GM19099 (cell line): ENCODE measurements around the gene STK16.

Experiments
- POLR2A ChIP-seq: IDR thresholded peaks from 3 replicates; pipeline ENCODE4 v1.6.1; 2011; ENCODE audit warnings: low read depth; ENCODE audit not compliant: insufficient read length; ENCODE audit errors: extremely low read depth

Gene STK16

DNA sequence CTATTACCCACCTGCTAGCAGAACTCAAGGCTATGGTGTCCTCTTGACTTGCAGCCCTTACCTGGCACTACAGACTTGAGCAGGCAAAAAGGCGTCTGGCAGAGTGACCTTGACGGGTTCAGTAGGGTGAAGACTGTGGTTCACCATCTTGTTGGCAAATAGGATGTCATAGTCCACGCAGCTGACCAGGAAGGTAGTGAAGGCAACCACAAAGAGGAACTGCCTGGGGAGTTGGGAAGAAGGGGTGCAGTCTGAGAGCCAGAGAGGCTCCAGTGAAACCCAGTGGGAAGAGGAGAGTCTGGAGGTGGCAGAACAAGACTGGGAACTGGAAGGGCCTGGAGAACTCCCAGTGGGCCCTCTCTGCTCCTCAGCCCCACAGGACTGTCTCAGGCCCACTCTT lies 19.9 kb upstream of the STK16 start:
- TF ChIP-seq POLR2A = no peak

DNA sequence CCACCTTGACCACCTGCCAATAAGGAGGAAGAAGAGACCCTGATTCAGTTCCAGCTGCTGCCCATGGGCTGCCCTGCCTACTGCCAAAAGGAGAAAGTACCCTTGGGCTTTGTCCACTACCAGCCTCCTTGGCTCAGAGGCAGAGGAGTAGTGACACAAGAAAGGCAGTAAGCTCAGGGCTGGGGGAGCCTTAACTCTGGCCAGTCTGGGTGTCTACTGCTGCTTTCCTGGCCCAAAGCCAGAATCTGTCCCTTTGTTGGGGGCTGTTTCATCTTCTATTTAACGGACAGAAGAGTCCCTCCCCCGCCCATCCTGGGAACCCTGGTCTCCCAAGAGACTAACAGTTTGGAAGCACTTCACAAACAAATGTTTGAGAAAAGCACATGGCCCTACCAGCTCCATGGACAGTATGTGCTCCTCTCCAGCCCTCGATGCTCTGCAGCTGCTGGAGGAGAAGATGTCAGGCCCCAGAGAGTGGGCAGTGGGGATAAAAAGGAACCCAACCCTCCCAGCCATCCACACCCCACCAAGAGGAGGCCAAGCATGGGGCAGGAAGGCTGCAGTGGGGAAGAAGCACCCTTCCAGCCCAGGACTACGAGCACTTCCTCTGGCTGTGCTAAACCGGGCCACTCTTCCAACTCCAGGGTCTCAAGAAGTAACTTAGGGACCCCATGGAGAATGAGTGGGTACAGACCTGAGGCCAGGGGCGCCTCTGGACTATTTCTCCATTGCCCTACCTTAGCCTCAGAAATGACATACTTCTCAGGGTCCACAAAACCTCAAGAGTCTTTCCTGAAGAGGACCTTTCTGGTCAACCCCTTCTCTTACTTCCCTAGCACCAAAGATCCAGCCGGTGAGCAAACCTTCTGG lies 17.0 kb upstream of the STK16 start:
- no peak for TF ChIP-seq POLR2A

DNA sequence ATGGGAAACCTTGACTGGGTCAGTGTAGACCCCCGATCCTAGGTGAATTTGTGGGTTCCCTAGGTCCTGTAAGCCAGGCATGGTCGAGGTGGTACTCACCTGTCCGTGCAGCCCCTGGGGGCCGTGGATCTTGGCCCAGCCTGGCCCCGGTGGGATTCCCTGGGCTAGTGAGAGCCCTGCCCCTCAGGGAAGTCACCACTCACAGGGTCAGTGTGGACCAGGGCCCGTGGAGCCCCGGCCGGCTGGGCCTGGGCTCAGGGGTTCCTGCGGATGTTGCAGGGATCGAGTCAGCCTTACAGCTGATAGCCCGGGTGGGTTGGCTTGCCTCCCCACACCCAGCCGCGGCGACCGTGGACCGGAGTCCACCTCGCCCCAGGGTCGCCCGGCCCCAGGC lies 16.4 kb upstream of the STK16 start:
- peak; percentile 48 for TF ChIP-seq POLR2A

DNA sequence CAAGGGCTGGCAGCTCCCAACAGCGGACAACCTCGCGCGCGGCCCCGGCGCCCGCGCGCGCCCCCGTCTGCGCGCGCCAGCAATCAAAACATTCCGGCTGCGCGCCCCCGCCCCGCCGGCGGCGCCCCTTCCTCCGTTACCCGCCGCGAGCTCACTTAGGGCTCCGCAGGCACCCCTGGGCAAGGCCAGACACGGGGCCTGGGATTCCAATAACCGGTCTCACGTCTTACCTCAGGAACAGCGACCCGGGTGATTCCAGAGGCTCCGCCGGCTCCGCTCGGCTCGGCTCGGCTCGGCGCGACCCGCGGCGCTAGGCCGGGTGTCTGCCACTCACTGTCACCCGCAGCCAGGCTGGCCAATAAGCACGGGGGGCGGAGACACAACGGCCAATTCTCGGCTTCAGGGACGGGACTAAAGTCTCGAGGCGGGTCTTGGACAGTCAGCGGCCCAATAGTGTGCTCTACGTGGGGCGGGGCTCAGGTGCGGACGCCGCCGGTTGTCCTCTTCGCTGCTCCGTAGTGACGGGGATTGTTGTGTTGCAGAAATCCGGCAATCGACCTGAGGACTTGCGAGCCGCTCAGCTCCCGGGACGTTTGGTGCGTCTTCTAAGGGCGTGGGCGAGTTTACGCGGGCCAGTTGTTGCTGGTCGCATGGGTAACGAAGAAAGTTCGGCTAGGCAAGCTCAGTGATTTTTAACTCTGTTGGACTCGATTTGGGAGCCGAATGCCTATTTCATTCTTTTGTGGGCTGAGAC lies 15.8 kb upstream of the STK16 start, which contains the start of the genes ANKZF1 and ATG9A:
Gene ANKZF1 (plus strand): TSS at position 502 of the 754 bp plus-strand sequence. CDS start 452 bp downstream, outside the sequence.
Gene ATG9A (minus strand): TSS at position 332 of the 754 bp plus-strand sequence. CDS start 1,612 bp downstream, outside the sequence.
- TF ChIP-seq POLR2A = peak; percentile 80

DNA sequence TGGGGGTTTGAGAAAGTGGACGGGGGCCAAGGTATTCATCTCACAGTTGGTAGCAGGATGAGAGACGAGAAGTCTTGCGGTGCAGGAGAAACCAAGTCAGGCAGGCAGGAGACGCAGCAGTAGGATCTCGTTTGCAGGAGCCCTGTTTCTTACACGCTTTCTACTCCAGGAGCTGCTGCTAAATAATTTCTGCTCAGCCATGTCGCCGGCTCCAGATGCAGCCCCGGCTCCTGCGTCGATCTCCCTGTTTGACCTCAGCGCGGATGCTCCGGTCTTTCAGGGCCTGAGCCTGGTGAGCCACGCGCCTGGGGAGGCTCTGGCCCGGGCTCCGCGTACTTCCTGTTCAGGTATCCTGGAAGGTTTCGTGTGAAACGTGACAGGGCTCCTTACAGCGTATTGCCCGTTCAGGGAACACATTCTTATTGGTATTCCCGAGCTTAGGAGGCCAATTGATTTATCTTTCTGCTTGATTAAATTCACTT lies 15.2 kb upstream of the STK16 start:
- TF ChIP-seq POLR2A = no peak

DNA sequence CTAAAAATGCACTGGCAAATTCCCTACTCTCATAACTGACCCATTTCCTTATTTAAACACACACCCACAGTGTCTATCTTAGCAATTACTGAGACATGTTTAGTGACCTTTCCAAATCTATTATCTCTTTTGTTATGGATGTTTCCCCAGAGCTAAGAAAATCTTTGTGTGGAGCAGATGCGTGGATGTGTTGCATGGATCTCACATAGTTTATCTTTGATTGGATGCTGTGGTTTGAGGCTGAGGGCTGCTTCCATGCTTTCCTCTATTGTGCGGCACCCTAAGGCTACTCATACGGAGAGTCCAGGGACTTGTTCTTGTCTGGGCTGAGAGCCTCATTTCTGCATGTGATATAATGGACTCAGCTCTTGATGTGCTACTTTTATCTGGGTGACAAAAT lies 10.9 kb upstream of the STK16 start:
- no peak for TF ChIP-seq POLR2A

DNA sequence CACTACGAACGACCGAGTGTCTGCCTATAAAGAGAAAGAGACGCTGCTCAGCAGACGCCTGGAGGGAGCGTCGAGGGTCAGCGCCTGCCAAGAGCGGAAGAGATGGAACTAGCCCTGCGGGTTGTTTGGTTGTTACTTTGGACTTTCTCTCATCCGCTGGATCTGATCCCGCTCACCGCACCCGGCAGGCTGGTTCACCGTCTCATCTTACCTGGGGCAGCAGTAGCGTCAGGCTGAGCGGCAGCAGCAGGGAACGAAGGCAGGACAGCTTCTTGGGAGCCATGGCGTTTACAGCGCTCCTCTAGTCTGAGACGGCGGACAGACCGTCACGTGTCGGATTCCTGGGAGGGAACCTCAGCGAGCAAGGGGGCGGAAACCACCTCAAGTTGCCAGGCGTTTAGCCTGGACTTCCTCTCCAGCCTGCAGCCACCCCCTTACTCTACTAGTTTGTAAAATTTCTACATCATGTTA lies 2.0 kb upstream of the STK16 start:
- no peak for TF ChIP-seq POLR2A

DNA sequence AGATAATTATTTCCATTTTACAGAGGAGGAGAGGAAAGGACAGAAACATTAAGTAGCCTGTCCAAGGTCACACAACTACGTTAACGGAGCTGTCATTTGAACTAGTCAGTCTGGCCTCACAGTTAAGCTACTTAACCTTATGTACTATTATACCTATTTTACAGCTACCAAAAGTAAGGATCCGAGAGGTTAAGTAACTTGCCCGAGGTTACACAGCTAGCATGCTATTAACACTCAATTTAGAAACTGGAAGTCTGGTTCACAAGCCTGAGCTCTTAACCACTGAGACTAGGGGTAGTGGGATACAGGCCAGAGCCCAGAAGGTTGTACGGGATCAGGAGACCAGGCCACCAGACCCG lies 511 bp upstream of the STK16 start:
- no peak for TF ChIP-seq POLR2A

DNA sequence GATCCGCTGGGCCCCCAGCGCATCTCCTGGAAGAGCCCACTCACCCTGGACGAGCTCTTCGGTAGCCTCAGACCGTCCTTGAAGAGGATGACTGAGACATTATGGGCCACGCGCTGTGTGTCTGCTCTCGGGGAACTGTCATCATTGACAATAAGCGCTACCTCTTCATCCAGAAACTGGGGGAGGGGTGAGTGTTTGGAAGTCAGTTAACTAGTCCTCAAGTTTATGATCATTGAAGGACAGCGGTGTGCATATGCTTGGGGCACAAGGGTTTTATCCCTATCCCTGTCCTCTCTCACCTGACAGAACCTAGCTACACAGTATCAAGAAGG lies 586 bp downstream of the STK16 start:
- no peak for TF ChIP-seq POLR2A

DNA sequence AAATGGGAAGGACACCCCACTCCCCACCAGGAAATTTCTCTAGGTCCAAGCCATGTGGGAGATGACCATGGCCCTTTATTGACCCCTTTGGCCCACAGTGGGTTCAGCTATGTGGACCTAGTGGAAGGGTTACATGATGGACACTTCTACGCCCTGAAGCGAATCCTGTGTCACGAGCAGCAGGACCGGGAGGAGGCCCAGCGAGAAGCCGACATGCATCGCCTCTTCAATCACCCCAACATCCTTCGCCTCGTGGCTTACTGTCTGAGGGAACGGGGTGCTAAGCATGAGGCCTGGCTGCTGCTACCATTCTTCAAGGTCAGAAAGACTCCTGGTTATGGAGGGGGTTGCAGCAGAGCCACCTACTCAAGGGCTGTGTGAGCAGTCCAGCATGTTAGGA lies 1.3 kb downstream of the STK16 start:
- peak; percentile 29 for TF ChIP-seq POLR2A

DNA sequence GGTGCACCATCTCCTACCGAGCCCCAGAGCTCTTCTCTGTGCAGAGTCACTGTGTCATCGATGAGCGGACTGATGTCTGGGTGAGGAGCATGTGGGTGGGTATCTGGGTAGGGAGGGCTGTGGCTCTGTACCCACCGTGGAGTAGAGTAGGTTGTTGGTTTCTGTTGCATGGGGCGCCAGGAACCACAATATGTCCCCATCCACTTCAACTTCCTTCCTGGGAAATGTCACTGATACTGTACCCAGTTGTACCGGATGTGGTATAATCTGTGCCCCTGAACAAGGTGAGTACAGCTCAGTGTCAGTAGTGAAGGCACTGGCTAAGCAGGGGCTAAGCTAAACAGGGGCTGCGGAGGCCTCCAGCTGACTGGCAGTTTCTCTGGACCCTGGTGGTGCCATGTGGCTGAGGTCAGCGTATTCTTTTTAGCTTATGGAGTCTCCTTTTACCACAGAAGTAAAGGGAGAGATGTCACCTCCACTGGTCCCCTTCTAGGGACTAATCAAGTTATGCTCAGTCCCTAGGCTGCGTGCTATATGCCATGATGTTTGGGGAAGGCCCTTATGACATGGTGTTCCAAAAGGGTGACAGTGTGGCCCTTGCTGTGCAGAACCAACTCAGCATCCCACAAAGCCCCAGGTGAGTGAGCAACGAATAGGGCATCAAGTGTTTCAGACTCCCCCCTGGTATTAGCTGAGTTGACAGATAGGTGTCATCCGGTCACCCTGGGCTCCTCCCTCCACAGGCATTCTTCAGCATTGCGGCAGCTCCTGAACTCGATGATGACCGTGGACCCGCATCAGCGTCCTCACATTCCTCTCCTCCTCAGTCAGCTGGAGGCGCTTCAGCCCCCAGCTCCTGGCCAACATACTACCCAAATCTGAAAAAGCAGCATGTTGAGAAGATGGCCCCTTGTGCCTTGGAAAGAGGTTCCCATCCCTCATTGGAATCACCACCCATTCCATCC lies 2.7 kb downstream of the STK16 start:
- peak; percentile 30 for TF ChIP-seq POLR2A

DNA sequence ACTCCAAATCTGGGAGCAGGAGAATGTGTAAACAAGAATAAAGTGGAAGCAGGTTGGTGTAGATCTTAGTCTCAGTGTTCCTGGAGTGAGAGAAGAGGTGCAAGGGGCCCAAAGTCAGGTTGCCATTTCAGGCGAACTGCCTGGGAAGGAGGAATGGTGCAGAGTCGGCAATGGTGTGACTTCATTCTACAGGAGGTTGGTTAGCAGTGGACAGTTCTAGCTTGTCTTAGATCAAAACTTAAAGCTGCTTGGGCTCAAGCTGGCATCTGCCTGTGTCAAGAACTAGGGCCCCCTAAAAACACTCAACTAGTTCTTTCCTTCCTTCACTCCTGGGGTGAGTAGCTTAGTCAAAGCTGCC lies 3.5 kb downstream of the STK16 start:
- no peak for TF ChIP-seq POLR2A

DNA sequence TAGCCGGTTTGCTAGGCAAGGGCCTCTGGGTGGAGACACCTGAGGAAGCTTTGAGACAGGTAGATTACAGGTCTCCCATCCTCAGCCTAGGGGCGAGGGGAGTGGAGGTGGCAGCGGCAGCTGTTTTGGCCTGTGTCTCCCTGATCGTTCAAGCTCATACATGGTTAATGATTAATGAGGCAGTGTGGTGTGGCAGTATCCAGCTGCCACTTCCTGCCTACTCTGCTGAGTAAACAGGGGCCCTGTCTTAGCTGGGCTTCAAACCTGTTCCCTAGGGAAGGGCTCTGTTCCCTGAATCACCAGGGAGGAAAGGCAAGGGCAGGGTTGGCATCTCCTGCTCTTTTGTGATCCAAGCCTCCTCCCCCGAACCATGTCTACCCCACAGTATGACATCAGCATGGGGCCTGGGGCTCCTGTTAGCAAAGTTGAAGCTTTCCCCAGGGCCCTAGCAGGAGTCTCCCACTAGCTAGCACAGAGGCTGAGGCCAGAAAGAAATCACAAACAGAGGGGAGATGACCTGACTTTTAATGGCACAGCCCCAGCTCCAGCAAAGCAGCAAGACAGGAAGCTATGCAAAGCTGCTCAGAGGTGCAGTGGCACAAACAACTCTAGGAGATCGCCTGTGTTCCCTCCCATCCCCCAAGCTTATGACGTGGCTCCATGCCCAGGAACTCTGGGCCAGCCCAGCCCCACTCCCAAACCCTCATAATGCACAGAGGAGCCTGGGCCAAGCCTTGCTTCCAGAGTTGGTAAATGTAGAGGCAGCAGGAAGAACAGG lies 4.1 kb downstream of the STK16 start:
- peak; percentile 59 for TF ChIP-seq POLR2A
